T-helper 1 cell treated with Interleukin-12 subunit alpha and Interleukin-12 subunit beta and Interleukin-4 antibody, amounts not matched to agents 30 ng/mL and 1 ng/mL, for 36 hours (primary cell): ENCODE measurements around the gene CTXND1. TPM values are rescaled to one million over a fixed set of nuclear protein-coding genes. Genes with fewer than 3 reads are reported as not detected.

ENCODE experiments used
- intact Hi-C: fragments of 100-400 bp; cut with micrococcal nuclease; formaldehyde crosslinking; loops from one replicate; pipeline ENCODE4 v1.15.1; 2024
- total RNA-seq: library from RNA; stranded (reverse); gene quantifications from 2 replicates; pipeline ENCODE4 v1.2.3, GENCODE V29; 2022

Gene CTXND1
- total RNA-seq, 1 donor from 2014 or later: not detected

DNA sequence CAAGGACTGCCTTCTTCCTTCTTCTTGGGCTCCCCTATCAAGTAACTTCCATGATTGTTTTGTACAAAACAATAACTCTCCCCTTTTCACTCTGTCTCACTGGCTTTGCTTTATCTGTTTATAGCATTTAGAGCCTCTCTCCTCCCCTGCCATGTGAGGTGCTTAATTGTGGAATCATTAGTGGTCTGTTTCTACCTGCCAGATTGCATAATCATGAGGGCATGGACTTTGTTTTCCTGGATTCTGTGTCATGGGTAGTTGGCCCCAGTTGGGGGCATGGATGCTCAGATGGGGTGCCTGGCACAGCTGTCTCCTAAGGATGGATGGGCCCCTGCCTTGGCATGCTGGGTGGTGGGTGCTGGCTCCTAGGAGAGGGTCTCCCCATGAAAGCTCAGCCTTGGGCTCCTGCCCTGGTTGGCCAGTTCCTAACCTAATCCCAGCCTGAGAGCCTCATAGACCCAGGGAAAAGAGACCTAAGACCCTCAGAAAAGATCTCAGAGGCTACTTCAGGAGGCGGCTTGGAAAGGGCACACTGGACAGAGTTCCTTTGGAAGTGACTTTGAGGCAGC is 8.0 kb upstream of the CTXND1 start:
- intact Hi-C loops: no loop called here

DNA sequence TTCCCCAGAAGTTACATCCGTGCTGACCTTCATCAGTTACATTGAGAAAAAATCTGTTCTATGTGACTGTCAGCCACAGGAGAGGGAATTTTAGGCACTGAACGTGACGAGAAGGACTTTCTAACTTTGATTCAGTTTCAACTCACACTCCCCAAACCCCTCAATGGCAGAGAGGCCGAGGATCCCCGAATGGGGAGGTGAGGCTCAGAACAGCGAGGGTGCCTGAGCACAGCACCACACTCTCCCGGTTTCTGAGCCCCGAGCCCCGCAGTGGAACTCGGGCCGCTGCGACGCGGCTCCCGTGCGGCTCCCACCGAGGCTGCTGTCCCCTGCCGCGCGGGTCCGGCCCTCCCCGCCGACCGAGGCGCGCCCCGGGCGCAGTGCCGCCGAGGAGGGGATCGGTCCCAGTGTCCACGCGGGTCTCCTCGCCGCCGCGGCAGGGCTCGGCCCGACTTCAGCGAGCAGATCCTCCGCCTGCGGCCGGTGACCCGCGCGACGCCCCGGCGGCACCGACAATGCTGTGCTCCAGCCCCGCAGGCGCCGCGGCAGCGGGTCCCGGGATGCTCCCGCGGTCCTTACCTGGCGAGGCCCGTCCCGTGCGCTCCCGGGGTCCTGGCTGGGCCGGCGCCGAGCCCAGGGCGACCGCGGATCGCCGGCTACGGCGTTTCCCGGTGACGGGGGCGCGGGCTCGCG is 439 bp downstream of the CTXND1 start:
- intact Hi-C loops: no loop called here

DNA sequence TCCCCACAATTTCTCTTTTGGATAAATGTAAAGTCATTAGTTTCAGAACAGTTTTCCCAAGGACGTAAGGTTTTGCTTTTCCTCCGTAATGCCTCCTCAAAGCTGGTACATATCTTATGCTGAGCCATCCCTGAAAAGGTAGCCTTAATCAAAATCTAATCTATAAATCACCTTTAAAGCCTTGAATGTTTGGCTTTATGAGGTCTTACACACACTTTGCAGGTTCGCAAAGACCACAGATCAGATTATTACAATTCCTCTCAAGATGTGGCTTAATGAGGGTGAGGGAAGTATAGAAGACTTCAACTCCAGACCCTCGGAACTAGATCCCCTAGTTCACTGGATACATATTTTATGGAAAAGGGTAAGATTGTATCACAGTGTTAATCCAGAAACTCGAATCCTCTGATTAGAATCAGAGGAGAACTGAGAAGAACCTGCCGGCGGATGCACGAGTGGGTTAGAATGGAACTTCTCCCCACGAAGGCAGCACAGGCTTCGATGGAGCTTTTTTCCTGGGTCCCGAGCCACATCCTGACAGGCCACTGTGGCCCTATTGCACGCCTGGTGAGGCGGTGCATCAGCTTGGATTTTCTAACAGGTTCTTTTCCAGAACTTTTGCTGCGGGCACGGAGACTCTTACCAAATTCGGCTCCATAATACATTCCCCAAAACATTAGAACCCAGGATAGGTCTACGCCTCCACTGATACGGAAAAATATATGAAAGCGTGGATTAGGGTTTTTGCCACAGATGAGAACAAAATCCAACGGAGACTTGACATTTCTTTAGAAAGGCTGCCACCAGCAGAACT is 1.2 kb downstream of the CTXND1 start:
- intact Hi-C loops: no loop called here

DNA sequence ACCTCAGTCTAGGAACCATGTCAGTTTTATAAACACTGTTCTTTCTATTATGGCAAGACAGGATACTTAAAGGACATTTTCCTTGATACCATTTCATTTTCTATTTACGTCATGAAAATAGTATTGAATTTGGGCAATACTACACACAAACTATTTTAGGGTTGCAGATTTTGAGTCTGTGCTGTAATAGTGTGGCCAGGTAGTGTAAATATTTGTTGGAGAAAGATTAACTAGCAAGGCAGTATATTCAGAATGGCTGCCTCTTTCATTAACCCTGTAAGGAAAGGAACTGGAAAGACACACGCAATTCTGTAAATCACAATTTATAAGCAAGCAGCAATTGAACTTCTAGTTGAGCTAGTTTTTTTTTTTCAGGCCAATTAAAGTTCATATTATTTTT is 2.0 kb downstream of the CTXND1 start:
- intact Hi-C loops: no loop called here

DNA sequence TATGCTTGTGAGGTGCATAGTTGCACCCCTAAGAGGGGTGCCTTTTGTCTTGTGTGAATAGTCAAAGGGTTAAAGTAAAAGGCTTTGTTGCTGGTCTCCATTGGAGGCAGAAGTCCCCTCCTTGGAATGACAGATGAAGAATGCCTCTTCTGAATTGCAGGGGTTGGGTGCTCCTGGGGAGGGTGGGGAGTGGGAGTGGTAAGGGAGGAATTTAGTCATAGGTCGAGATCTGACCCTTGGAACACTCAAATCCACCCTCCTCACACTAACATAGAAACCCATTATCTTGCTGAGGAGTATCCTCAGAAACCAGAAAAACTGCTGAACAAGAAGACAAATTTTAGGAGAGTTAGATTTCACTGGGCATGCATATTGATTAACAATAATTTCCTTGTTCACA is 4.7 kb downstream of the CTXND1 start:
- intact Hi-C loops: no loop called here

DNA sequence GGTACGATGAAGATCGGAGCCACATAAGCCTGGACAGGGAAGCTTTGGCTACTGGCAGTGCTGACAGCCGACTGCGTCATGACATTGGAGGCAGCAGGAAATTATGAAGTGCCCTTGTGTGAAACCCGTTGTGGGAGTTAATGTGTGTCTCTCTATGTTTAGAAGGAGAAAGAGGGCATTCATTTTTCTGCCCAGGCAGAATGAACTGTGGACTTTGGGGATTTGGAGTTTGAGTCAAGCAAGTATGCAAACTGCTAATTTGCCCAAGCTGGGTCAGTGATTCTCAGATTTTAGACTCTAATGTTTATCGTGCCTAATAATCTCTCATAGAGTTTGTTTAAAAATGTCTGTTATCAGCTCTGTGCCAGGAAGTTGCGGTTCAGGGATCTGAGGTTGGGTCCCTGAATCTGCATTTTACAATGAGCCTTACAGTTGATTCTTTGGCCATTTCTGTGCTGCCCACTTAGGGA is 5.6 kb downstream of the CTXND1 start:
- intact Hi-C loops: no loop called here

DNA sequence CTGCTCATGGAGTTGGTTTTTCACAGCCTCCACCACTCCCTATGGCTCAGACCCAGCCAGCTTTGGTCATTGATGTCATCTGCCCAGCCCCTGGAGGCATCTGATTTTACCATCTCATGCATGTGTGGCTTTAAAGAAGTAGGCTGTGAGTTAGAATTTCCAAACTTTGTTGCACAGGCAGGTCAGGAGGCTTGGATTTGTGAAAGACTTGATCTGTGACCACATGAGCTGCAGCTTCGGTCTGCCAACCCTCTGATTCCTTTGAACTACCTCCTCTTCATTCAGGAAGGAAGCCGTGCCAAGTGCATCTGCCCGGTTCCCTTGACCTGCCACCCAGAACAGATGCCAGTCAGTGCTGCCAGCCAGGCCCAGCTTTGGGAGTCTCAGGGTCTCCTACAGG is 9.2 kb downstream of the CTXND1 start:
- intact Hi-C loops: no loop called here

DNA sequence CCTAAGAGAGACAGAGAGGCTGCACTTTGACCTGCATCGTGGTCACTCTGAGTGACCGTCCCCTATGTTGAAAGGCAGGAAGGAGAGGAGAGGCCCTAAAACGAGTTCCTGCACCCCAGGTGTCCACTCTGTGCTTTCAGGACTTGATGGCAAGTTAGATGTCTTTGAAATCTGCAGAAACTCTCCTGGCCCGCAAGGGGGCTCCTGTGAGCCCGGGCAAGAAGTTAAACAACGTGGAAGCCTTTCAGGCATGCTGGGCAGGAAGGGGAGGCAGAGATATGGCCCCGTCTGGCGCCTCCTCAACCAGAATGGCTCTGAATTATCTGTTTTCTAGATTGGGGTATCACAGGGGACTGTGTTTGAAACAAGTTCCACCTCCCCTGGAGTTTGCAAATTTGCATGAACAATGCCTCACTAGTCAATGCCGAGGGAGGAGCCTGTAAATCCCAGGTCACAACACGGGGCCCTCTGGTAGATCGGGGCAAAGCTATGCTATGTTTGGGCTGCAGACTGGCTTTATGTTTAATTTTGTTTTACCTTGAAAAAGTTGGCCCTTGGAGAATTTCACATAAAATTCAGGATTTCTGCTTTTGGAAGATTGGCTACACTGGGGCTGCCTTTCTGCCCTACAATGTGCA is 9.8 kb downstream of the CTXND1 start:
- intact Hi-C loops: no loop called here

DNA sequence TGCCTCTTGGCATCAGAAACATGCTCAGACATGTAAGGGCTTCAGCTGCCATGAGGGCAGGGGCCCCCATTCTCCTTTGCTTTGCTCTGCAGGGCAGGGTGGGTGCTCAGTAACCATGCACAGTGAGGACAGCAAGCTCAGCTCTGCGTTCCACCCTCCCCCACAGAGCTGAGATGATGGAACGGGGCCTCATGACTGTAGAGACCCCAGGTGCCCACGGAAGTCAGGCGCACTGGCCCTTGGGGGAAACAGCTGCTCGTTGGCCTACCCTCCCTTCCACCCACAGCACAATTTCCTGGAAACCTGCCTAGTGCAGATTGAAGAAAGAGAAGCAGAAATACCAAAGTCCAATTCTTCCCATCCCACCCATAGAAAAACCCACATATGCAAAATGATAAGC is 10.5 kb downstream of the CTXND1 start:
- intact Hi-C loops: no loop called here

DNA sequence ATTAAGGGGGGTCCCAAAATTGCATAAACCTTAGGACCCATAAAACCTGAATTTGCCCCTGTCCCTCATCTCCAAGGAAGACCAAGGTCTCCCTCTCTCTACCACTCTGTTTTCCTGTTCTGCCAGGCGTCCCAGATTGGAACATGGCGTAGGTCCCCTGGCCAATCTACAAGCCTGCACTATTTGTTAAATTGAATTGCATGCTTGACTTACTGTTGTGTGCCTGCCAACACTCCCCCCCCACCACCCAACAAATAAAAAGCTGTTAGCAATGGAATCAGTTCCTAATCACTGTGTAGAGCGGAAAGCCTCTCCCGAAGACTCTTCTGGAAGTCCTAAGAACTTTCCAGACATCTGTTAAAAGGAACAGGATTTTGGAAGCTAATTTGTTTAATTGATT is 11.7 kb downstream of the CTXND1 start:
- intact Hi-C loops: no loop called here

DNA sequence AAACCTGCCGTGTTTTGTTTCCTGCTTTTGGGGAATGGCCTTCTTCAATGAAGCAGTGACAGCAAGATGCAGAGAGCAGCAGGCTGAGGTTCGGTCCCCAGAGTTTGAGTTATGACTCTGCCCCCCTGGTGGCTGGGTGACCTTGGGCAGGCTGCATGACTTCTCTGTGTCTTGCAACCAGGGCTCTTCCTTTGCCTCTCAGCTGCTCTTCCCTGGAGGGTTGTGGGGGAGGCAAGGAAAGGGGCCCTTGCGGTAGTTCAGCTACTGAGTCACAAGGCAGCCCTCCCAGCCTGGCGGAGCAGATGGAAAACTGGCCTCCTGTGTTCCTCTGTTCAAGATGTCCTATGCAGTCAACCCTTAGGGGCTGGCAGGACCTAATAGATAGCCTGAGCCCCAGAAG is 17.1 kb downstream of the CTXND1 start:
- intact Hi-C loops: loop anchor here (1.0 kb wide), 1 partner anchor 854 kb away; no protein-coding TSS in a partner anchor

DNA sequence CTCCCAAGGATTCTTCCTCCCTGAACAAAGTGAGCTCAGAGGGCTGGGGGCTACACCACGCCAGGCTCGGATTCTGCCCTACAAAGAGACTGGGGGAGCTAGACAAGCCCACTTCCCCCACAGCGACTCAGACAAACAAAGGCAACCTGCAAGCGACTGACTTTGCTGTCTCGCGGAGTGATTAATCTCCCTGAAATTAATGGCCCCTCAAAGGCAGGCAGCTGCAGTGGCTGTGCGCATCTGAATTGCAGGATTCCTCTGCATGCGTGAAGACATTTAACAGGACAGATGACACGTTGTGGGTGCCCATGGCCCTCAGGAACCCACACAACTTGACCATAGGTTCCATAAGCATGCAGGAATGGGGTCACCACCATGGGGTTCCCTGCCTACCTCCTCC is 18.4 kb downstream of the CTXND1 start:
- intact Hi-C loops: no loop called here

DNA sequence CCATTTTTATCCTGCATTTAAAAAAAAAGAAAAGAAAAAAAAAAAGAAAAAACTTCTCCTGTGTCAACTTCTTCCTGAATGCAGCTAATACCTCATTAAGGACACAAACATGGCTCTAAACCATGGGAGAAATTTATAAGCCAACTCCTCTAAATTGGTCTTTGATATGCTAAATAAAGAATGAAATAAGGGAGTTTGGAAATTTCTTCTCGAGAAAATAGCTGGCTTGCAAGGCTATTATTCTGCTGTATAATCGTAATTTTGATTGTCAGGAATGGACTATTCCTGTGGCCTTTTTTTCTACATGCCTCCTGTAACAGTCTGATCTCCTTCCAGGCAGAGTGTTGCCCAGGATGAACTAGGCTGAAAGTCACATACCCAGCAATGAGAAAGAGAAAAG is 20.6 kb downstream of the CTXND1 start:
- intact Hi-C loops: no loop called here

DNA sequence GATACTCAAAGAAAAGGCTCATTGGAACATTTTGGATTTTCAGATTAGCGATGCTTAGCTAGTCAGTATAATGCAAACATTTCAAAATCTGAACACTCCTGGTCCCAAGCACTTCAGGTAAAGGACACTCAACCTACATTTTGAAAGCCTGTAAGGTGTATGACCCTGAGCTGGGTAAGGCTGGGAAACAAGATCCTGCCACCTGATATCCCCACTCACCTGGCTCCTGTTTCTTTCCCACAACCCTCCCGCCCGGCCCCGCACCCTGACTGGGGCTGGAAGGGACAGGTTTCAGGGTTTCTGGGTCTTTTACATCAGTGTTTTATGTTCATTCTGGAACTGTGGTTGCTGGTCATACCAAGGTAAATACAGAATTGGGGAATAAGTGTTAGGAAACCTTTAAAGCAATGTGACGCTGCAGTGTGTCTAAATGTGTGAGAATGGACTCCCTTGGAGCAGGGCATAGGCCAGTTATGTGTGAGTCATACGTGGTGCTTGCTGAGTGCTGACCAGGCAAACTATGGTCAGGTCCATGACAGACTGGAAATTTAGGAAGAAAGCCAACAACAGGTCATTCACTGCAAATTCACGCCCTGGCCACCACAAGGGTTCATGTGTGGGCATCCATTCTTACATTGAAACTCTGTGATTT is 22.9 kb downstream of the CTXND1 start:
- intact Hi-C loops: no loop called here

DNA sequence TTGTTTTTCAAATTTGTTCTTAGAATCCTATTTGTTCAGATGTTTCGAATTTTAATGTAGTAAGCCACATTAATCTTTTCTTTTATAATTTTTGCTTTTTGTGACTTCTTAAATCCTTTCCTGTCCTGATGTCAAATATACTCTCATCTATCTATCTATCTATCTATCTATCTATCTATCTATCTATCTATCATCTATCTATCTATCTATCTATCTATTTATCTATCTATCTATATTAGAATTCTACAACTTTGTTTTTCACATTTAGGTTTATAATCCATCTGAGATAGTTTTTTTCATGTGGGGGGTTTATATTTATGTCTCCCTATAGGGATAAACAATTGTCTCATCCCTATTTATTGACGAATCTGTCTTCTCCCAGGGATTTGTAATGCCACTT is 32.1 kb downstream of the CTXND1 start:
- intact Hi-C loops: no loop called here

DNA sequence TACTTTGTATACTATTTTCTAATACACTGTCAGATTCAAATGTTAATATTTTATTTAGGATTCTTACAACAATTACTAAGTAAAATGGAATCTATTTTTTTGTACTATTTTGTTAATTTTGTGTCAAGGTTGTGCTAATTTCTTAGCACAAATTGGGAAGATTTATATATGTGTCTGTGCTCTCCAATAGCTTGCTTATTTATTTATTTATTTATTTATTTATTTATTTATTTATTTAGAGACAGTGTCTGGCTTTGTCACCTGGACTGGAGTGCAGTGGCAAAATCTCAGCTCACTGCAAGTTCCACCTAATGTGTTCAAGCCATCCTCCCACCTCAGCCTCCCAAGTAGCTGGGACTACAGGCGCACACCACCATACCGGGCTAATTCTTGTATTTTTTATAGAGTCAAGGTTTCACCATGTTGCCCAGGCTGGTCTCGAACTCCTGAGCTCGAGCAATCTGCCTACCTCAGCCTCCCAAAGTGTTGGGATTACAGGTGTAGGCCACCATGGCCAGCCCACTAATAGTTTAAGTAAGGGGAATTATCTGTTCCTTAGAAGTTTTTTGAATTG is 34.6 kb downstream of the CTXND1 start:
- intact Hi-C loops: no loop called here

DNA sequence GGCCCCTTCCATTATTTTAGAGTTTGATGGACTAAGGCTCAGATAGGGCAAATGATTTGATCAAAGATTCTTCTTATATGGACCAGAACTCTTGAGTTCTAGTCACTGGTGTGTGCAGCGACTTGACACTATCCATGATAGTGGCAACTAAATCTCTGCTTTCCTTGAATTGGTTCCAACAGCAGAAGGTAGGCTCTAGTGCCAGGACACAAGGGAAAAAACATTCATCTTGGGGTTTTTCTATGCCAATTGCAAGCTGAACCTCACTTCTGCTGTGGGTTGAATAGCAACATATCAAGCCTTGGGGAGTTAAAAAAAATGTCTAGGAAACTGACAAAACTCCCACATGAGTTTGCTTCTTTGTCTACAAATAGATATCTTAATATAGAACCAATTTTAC is 35.1 kb downstream of the CTXND1 start:
- intact Hi-C loops: no loop called here

DNA sequence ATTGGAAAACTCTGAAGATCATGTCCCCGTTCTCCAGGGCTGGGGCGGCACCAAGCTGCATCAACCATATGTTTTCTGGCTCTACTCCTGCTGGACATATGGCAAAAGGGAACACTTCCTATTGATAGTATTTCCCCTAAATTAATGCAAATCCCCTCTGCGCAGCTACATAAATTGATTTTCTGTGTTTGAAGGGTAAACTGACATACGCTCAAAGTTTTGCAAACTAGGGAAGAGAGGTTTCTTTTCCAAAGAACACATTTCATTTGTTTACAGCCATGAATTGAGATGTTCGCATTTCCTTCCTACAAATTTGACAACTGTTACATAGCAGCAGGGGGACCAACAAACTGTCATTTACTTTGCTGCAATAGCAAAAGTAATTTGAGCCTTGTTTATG is 35.9 kb downstream of the CTXND1 start:
- intact Hi-C loops: no loop called here

DNA sequence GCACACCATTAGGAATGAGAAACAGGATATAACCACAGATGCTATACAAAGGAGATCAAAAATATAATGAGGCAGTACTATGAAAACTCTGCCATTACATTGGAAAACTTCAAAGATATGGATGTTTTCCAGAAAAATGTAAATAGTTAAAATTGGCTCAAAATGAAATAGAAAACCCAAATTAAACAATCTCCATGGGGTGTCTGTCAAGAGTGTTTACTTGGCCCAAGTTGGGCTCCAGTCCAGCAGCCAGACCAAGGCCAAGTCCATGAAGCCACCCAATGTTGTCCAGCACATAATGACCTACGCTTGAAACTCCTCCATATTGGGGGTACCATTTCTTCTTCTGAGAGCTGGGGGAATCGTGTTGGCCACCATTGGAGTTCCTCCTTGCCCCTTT is 37.1 kb downstream of the CTXND1 start:
- intact Hi-C loops: no loop called here

DNA sequence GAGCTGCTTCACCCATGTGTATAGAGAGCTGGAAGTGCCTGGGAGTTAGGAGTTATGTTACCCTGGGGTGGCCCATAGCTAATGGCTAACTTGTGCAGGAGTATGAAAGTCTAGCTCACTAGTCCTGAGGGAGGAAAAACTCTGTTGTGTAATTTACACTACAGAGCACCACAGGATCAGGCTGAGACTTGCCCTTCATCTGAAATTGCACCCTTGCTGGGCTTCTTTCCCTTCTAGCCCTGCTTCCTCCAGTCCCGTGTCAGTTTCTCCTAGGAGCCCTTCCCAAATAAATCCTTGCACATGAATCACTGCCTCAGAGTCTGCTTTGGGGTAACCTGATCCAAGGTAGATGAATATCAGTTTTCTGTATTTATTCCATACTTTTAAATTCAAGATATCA is 40.0 kb downstream of the CTXND1 start:
- intact Hi-C loops: no loop called here
